Keratinocyte (primary cell): ENCODE data around the gene CLSTN2. TPM values are rescaled to one million over a fixed set of nuclear protein-coding genes. Genes with fewer than 3 reads are reported as not detected.

ENCODE experiments used
- DNase-seq: peaks from one replicate; pipeline ENCODE4 v3.0.0-alpha.2; 2011; ENCODE audit warnings: low read depth, missing footprints, low spot score
- FAIRE-seq: peaks from 2 replicates; lab custom pipeline; 2011; peaks lifted over from hg19 to GRCh38; lab: Jason Lieb, UNC
- H2AFZ ChIP-seq: 2 replicates; pipeline ENCODE4 v1.6.0; 2012; ENCODE audit warnings: low read length, control low read depth, inconsistent platforms; ENCODE audit not compliant: control insufficient read depth
- H3K27ac ChIP-seq: 2 replicates; pipeline ENCODE4 v1.5.1; 2011; ENCODE audit warnings: low read length; ENCODE audit not compliant: control insufficient read depth, insufficient read depth
- H3K27me3 ChIP-seq: 3 replicates; pipeline ENCODE4 v1.6.0; 2011; ENCODE audit warnings: low read length; ENCODE audit not compliant: control insufficient read depth, insufficient read depth; ENCODE audit errors: extremely low read depth
- H3K36me3 ChIP-seq, 2 experiments: 2 replicates in 1 of 2; 3 replicates in 1 of 2; pipeline ENCODE4 v1.5.1; 2011; ENCODE audit warnings: low read length in 2 of 2, mild to moderate bottlenecking in 1 of 2; ENCODE audit not compliant: control insufficient read depth in 2 of 2, insufficient read depth in 2 of 2; ENCODE audit errors: extremely low read depth in 1 of 2
- H3K4me1 ChIP-seq: 3 replicates; pipeline ENCODE4 v1.5.1; 2011; ENCODE audit warnings: low read length; ENCODE audit not compliant: control insufficient read depth, insufficient read depth; ENCODE audit errors: extremely low read depth
- H3K4me2 ChIP-seq: 3 replicates; pipeline ENCODE4 v1.6.0; 2011; ENCODE audit warnings: low read depth, low read length; ENCODE audit not compliant: control insufficient read depth, insufficient read depth; ENCODE audit errors: extremely low read depth
- H3K4me3 ChIP-seq, 3 experiments: fragments of 200-600 bp in 1 of 3; sonication (generic) in 1 of 3; 2 replicates in 2 of 3; 3 replicates in 1 of 3; pipeline ENCODE4 v1.5.1; 2011 to 2016; ENCODE audit warnings: low read length in 3 of 3, mild to moderate bottlenecking in 3 of 3, control low read depth in 2 of 3, inconsistent platforms in 1 of 3, low read depth in 1 of 3, mixed read lengths in 1 of 3, mixed run types in 1 of 3, moderate library complexity in 1 of 3; ENCODE audit not compliant: control insufficient read depth in 2 of 3, insufficient read depth in 2 of 3; ENCODE audit errors: extremely low read depth in 1 of 3
- H3K79me2 ChIP-seq: 2 replicates; pipeline ENCODE4 v1.6.0; 2012; ENCODE audit warnings: low read length; ENCODE audit not compliant: control insufficient read depth, insufficient read depth
- H3K9ac ChIP-seq: 3 replicates; pipeline ENCODE4 v1.6.0; 2011; ENCODE audit warnings: low read length; ENCODE audit not compliant: control insufficient read depth, insufficient read depth; ENCODE audit errors: extremely low read depth
- H3K9me1 ChIP-seq: 3 replicates; pipeline ENCODE4 v1.6.0; 2011; ENCODE audit warnings: low read length; ENCODE audit not compliant: control insufficient read depth, insufficient read depth; ENCODE audit errors: extremely low read depth
- H3K9me3 ChIP-seq: 2 replicates; pipeline ENCODE4 v1.5.1; 2012; ENCODE audit warnings: low read depth, low read length; ENCODE audit not compliant: control insufficient read depth
- H4K20me1 ChIP-seq: 3 replicates; pipeline ENCODE4 v1.6.0; 2011; ENCODE audit warnings: low read length; ENCODE audit not compliant: control insufficient read depth, insufficient read depth; ENCODE audit errors: extremely low read depth
- CTCF ChIP-seq, 3 experiments: IDR thresholded peaks in 1 of 3; conservative IDR thresholded peaks in 1 of 3; optimal IDR thresholded peaks in 1 of 3; 2 replicates in 2 of 3; 3 replicates in 1 of 3; pipeline versions ENCODE3 to v1.5.1; 2011; ENCODE audit warnings: low read length in 3 of 3, mild to moderate bottlenecking in 3 of 3, moderate library complexity in 2 of 3, control low read depth in 1 of 3, inconsistent platforms in 1 of 3; ENCODE audit not compliant: insufficient read depth in 2 of 3; ENCODE audit errors: extremely low read depth in 1 of 3
- EZH2 ChIP-seq: IDR thresholded peaks from one replicate; pipeline ENCODE4 v1.6.1; 2012; ENCODE audit warnings: inconsistent platforms, mild to moderate bottlenecking, low read length, moderate library complexity
- dilution Hi-C: fragments of 300-500 bp; cut with MboI; formaldehyde crosslinking; loops from one replicate; pipeline ENCODE4 v1.7.0; 2020; ENCODE audit warnings: low sequenced_read_pairs; ENCODE audit not compliant: extremely low pct_ligation_motif_present
- polyA plus RNA-seq, 5 experiments: library from polyadenylated mRNA; depleted of rRNA in 3 of 5; stranded (reverse) in 3 of 5; stranded (forward) in 1 of 5; unstranded in 1 of 5; fragments of >200 nt; gene quantifications; 1 replicate in 1 of 5; 2 replicates in 3 of 5; 3 replicates in 1 of 5; pipeline versions ENCODE4 v1.2.1 to v1.2.3, GENCODE V29; 2011 to 2012; ENCODE audit warnings: missing spikeins in 2 of 5, low read depth in 1 of 5, low replicate concordance in 1 of 5

CLSTN2 gene
- polyA plus RNA-seq, 1 donor (not counting 4 experiments of a cell fraction or from before 2014, with no cell fraction given), result 0.09 TPM

DNA sequence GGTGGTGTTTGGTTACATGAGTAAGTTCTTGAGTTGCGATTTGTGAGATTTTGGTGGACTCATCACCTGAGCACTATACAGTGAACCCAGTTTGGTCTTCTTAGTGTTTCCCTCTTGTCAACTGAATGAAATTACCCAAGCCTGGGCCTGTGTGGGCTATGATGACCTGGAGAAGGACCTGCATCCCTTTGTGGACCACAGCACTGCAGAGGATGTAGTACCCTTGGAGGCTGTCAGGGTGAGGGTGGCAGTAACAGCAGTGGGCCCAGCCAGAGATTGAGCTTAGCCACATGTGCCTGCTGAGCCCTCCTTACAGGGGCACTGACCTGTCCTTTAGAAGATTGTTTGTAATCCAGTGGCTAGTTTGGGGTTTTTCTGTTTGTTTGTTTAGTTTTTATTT lies 492.8 kb downstream of the CLSTN2 start:
- no peak overlapping the region for H3K27ac ChIP-seq
- no peak overlapping the region for H3K4me2 ChIP-seq
- peaks cover 14% of the 10 kb centered on the region for H3K4me1 ChIP-seq
- H3K9me3 ChIP-seq, result no peaks in the 10 kb centered on the region
- DNase-seq (no peak), FAIRE-seq (no peak)
- H3K27me3 ChIP-seq, result no peaks in the 10 kb centered on the region
- no peak overlapping the region for H3K9ac ChIP-seq
- no peaks in the 10 kb centered on the region for H3K36me3 ChIP-seq
- TF ChIP-seq EZH2 (no peak), CTCF (optimal IDR thresholded peaks at IDR 0.05 in 1 of 3, IDR thresholded peaks at IDR 0.05 in 1 of 3, conservative IDR thresholded peaks at IDR 0.05 in 1 of 3; ENCODE audit: extremely low read depth in 1 of 3, insufficient read depth in 2 of 3, low read length in 3 of 3) (no peak)
- no peaks in the 10 kb centered on the region for H3K79me2 ChIP-seq
- no peaks in the 10 kb centered on the region for H4K20me1 ChIP-seq
- no peaks in the 10 kb centered on the region for H3K9me1 ChIP-seq
- no peak overlapping the region for H2AFZ ChIP-seq
- dilution Hi-C loops, result no loop called here
- no peak overlapping the region for H3K4me3 ChIP-seq

DNA sequence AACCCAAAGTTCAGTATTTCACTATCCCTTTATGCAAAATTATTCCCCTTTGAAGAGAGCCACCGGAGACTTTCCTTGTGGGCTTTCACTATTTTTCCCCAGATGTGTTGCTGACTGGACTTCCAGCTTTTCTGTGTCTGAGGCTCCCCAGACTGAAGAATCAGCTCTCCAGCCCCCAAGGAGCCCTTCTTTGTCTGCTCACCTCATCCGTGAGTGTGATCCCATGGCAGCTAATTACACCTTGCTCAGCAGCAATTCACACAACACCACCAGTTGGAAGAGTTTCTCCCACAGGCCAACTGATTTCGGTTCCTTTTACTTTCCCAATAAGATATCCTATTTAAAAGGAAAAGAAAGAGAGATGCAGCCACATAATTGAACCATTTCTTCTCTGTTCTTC lies 493.4 kb downstream of the CLSTN2 start:
- FAIRE-seq (no peak), DNase-seq (no peak)
- no peaks in the 10 kb centered on the region for H3K36me3 ChIP-seq
- no peaks in the 10 kb centered on the region for H3K27me3 ChIP-seq
- dilution Hi-C loops, result no loop called here
- no peaks in the 10 kb centered on the region for H3K9me1 ChIP-seq
- H3K4me3 ChIP-seq, result no peak overlapping the region
- H3K79me2 ChIP-seq, result no peaks in the 10 kb centered on the region
- no peaks in the 10 kb centered on the region for H4K20me1 ChIP-seq
- TF ChIP-seq EZH2, result no peak
- TF ChIP-seq CTCF (optimal IDR thresholded peaks at IDR 0.05 in 1 of 3, IDR thresholded peaks at IDR 0.05 in 1 of 3, conservative IDR thresholded peaks at IDR 0.05 in 1 of 3; ENCODE audit: extremely low read depth in 1 of 3, insufficient read depth in 2 of 3, low read length in 3 of 3), result no peak
- H3K9me3 ChIP-seq, result no peaks in the 10 kb centered on the region
- no peak overlapping the region for H3K9ac ChIP-seq
- no peak overlapping the region for H2AFZ ChIP-seq
- H3K4me2 ChIP-seq, result no peak overlapping the region
- no peak overlapping the region for H3K27ac ChIP-seq
- peaks cover 11% of the 10 kb centered on the region for H3K4me1 ChIP-seq
